ENCODE measurements around the gene MRGPRG.

The MRGPRG gene

DNA sequence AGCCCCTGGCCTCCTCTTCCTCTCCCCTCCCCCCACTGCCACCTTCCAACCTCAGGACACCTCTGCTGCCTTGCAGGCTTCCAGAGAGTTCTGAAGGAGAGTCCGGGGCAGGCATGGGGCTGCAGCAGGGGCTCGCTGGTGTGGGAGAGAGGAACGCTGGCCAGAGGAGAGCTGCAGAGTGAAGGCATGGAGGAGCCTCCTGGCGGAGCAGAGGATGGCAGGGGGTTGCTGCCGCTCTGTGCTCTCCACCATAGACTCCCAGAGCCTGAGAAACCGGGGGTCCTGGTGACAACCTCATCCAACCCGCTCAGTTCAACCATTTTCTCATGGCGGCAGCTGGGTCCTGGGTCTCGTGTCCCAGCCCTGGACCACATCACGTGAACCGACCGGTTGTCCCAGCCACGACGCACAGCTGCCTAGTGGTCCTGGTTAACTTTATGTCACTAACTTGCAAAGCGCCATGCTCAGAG, 17.5 kb downstream of the MRGPRG start:
- no peaks in the 10 kb centered on the region for H3F3A ChIP-seq (ENCODE audit: insufficient read depth)
- no peaks in the 10 kb centered on the region for H4K20me1 ChIP-seq (ENCODE audit: low read depth, low read length)
- H3K27ac ChIP-seq (ENCODE audit: low read depth, low read length), result no peak overlapping the region
- H3K9ac ChIP-seq (ENCODE audit: low read length), result no peak overlapping the region
- no peak overlapping the region for H3K4me3 ChIP-seq (ENCODE audit: insufficient read depth, low read length, poor library complexity, severe bottlenecking)
- no peaks in the 10 kb centered on the region; the same call in 1 of the 2 replicates for H3K27me3 ChIP-seq (ENCODE audit: low read length)
- no peaks in the 10 kb centered on the region for H3K9me2 ChIP-seq (replicated peaks; ENCODE audit: insufficient read depth, low read length)
- no peak overlapping the region for H2AFZ ChIP-seq (ENCODE audit: low read depth, low read length, severe bottlenecking)
- H3K79me2 ChIP-seq (ENCODE audit: insufficient read depth, low read length), result no peaks in the 10 kb centered on the region
- no peak for TF ChIP-seq EZH2phosphoT487 (conservative IDR thresholded peaks at IDR 0.05; ENCODE audit: low read length)
- no peak for TF ChIP-seq CTCF (IDR thresholded peaks at IDR 0.05; ENCODE audit: insufficient read depth, low read length, poor library complexity, severe bottlenecking)
- H3K9me3 ChIP-seq (ENCODE audit: insufficient read depth, low read length), result no peaks in the 10 kb centered on the region
- no peak overlapping the region for H3K4me2 ChIP-seq (ENCODE audit: low read depth, low read length, poor library complexity, severe bottlenecking)
- H3K36me3 ChIP-seq (ENCODE audit: low read length), result no peaks in the 10 kb centered on the region

- H3K27me3 ChIP-seq (ENCODE audit: low read length), result no peaks in the 10 kb centered on the region; the same call in 1 of the 2 replicates
- H3K9ac ChIP-seq (ENCODE audit: low read length), result no peak overlapping the region
- no peak overlapping the region for H3K27ac ChIP-seq (ENCODE audit: low read depth, low read length)
- no peak overlapping the region for H3K4me3 ChIP-seq (ENCODE audit: insufficient read depth, low read length, poor library complexity, severe bottlenecking)
- H3K9me3 ChIP-seq (ENCODE audit: insufficient read depth, low read length), result no peaks in the 10 kb centered on the region
- TF ChIP-seq EZH2phosphoT487 (conservative IDR thresholded peaks at IDR 0.05; ENCODE audit: low read length), result no peak
- TF ChIP-seq CTCF (IDR thresholded peaks at IDR 0.05; ENCODE audit: insufficient read depth, low read length, poor library complexity, severe bottlenecking), result no peak
- H3K36me3 ChIP-seq (ENCODE audit: low read length), result no peaks in the 10 kb centered on the region
- no peak overlapping the region for H3K4me2 ChIP-seq (ENCODE audit: low read depth, low read length, poor library complexity, severe bottlenecking)
- H3K79me2 ChIP-seq (ENCODE audit: insufficient read depth, low read length), result no peaks in the 10 kb centered on the region
- no peaks in the 10 kb centered on the region for H3F3A ChIP-seq (ENCODE audit: insufficient read depth)
- H4K20me1 ChIP-seq (ENCODE audit: low read depth, low read length), result no peaks in the 10 kb centered on the region
- H2AFZ ChIP-seq (ENCODE audit: low read depth, low read length, severe bottlenecking), result no peak overlapping the region
- H3K9me2 ChIP-seq (replicated peaks; ENCODE audit: insufficient read depth, low read length), result no peaks in the 10 kb centered on the region
Measured at GRCh38 chr11:3200388-3201111, 18.1 kb downstream of the MRGPRG start.

GRCh38 chr11:3199537-3200295, 18.9 kb downstream of the MRGPRG start:
- no peaks in the 10 kb centered on the region for H3K36me3 ChIP-seq (ENCODE audit: low read length)
- TF ChIP-seq CTCF (IDR thresholded peaks at IDR 0.05; ENCODE audit: insufficient read depth, low read length, poor library complexity, severe bottlenecking) (no peak), EZH2phosphoT487 (conservative IDR thresholded peaks at IDR 0.05; ENCODE audit: low read length) (no peak)
- H2AFZ ChIP-seq (ENCODE audit: low read depth, low read length, severe bottlenecking), result no peak overlapping the region
- H3K9me2 ChIP-seq (replicated peaks; ENCODE audit: insufficient read depth, low read length), result no peaks in the 10 kb centered on the region
- H3K27ac ChIP-seq (ENCODE audit: low read depth, low read length), result no peak overlapping the region
- H4K20me1 ChIP-seq (ENCODE audit: low read depth, low read length), result no peaks in the 10 kb centered on the region
- no peak overlapping the region for H3K9ac ChIP-seq (ENCODE audit: low read length)
- H3K4me3 ChIP-seq (ENCODE audit: insufficient read depth, low read length, poor library complexity, severe bottlenecking), result no peak overlapping the region
- H3F3A ChIP-seq (ENCODE audit: insufficient read depth), result no peaks in the 10 kb centered on the region
- no peaks in the 10 kb centered on the region for H3K9me3 ChIP-seq (ENCODE audit: insufficient read depth, low read length)
- no peak overlapping the region for H3K4me2 ChIP-seq (ENCODE audit: low read depth, low read length, poor library complexity, severe bottlenecking)
- H3K79me2 ChIP-seq (ENCODE audit: insufficient read depth, low read length), result no peaks in the 10 kb centered on the region
- no peaks in the 10 kb centered on the region for H3K27me3 ChIP-seq (ENCODE audit: low read length)

Measured in SU-DHL-6 (cell line).